MCF 10A (cell line): ENCODE data around the gene SETBP1. TPM values are rescaled to one million over a fixed set of nuclear protein-coding genes. Genes with fewer than 3 reads are reported as not detected.
A peak's percentile ranks its signal among the peaks of the same experiment; 100 is the strongest.

ENCODE experiments used
- BruUV-seq: library from RNA; stranded (reverse); fragments of 400-500 nt; replicated peaks from 2 replicates; lab custom pipeline; 2021; lab: Mats Ljungman, UMichigan
- CTCF ChIA-PET: fragments of 300-600 bp; sonication (Branson Sonifier 250); formaldehyde crosslinking; extraction: SDS; loops from one replicate; lab custom pipeline; 2021; ENCODE audit warnings: antibody characterized with exemption, inconsistent platforms; lab: Yijun Ruan, JAX
- POLR2A ChIA-PET: fragments of 300-600, 350-650 bp; sonication (Branson Sonifier 250); formaldehyde crosslinking; extraction: SDS; loops from one replicate; lab custom pipeline; 2020; ENCODE audit warnings: antibody characterized with exemption, inconsistent platforms; lab: Yijun Ruan, JAX
- DNase-seq: peaks from one replicate; pipeline ENCODE4 v3.0.0-alpha.2; 2018; ENCODE audit not compliant: unreplicated experiment
- H3K27ac Mint-ChIP-seq: one replicate; pipeline ENCODE4 v1.8.0; 2022; ENCODE audit warnings: mild to moderate bottlenecking, low read depth, mixed read lengths; ENCODE audit not compliant: unreplicated experiment
- H3K27me3 Mint-ChIP-seq: one replicate; pipeline ENCODE4 v1.8.0; 2022; ENCODE audit warnings: mixed read lengths; ENCODE audit not compliant: insufficient read depth, unreplicated experiment
- H3K36me3 Mint-ChIP-seq: one replicate; pipeline ENCODE4 v1.8.0; 2022; ENCODE audit warnings: mild to moderate bottlenecking, moderate library complexity, mixed read lengths; ENCODE audit not compliant: insufficient read depth, unreplicated experiment
- H3K4me1 Mint-ChIP-seq: one replicate; pipeline ENCODE4 v1.8.0; 2022; ENCODE audit warnings: mixed read lengths; ENCODE audit not compliant: insufficient read depth, unreplicated experiment
- H3K4me3 Mint-ChIP-seq: one replicate; pipeline ENCODE4 v1.8.0; 2022; ENCODE audit warnings: mild to moderate bottlenecking, moderate library complexity, mixed read lengths; ENCODE audit not compliant: unreplicated experiment
- H3K9me3 Mint-ChIP-seq: one replicate; pipeline ENCODE4 v1.8.0; 2022; ENCODE audit warnings: mixed read lengths; ENCODE audit not compliant: unreplicated experiment
- CTCF ChIP-seq: fragments of 200-600 bp; IDR thresholded peaks from one replicate; pipeline ENCODE4 v1.8.0; 2022; ENCODE audit warnings: antibody characterized with exemption, mild to moderate bottlenecking; ENCODE audit not compliant: unreplicated experiment
- intact Hi-C: fragments of 100-400 bp; cut with micrococcal nuclease; formaldehyde crosslinking; loops from 2 replicates; pipeline ENCODE4 v1.14.1; 2022
- total RNA-seq: library from RNA; stranded (reverse); gene quantifications from 2 replicates; pipeline ENCODE4 v1.2.3, GENCODE V29; 2022

SETBP1 gene
- total RNA-seq, 1 experiment from 2014 or later: 4.8 TPM

- no TSS peak for BruUV-seq
- TF ChIP-seq CTCF: no peak
- Mint-ChIP-seq H3K9me3 (no peaks in the 10 kb centered on the region), H3K27ac (no peak overlapping the region), H3K27me3 (no peaks in the 10 kb centered on the region), H3K36me3 (no peaks in the 10 kb centered on the region), H3K4me1 (no peaks in the 10 kb centered on the region), H3K4me3 (peak overlapping the region; percentile 71)
- intact Hi-C loops: loop anchor here (1.0 to 10.0 kb wide), 9 partner anchors 100 to 1056 kb away; no protein-coding TSS in a partner anchor
- DNase-seq: no peak
- ChIA-PET POLR2A (no interaction called here), CTCF (interaction anchor here (0.6 to 1.4 kb wide), 9 partner anchors 14 to 707 kb away, joined by 3 to 4 read pairs (median 3); no protein-coding TSS in a partner anchor)
Observed at GRCh38 chr18:44678725-44679055, 2.0 kb upstream of the SETBP1 start.

- peak; percentile 78 for DNase-seq
- TF ChIP-seq CTCF: peak; percentile 39
- Mint-ChIP-seq H3K36me3 (no peaks in the 10 kb centered on the region), H3K9me3 (no peaks in the 10 kb centered on the region), H3K4me3 (peak overlapping the region; percentile 71), H3K27ac (peak overlapping the region; percentile 31), H3K27me3 (no peaks in the 10 kb centered on the region), H3K4me1 (no peaks in the 10 kb centered on the region)
- POLR2A ChIA-PET: interaction anchor here (0.5 to 0.6 kb wide), 2 partner anchors 54 to 234 kb away, joined by 3 read pairs; no protein-coding TSS in a partner anchor
- no TSS peak for BruUV-seq
- CTCF ChIA-PET: interaction anchor here (0.6 to 1.4 kb wide), 13 partner anchors 14 to 706 kb away, joined by 3 to 4 read pairs (median 3); no protein-coding TSS in a partner anchor
- intact Hi-C loops: loop anchor here (1.0 to 10.0 kb wide), 9 partner anchors 100 to 1056 kb away; no protein-coding TSS in a partner anchor
Observed at GRCh38 chr18:44679056-44679913, 1.4 kb upstream of the SETBP1 start.

GRCh38 chr18:44679914-44680272 is 795 bp upstream of the SETBP1 start:
- DNase-seq: peak; percentile 46
- no peak for TF ChIP-seq CTCF
- Mint-ChIP-seq H3K27me3 (no peaks in the 10 kb centered on the region), H3K9me3 (no peaks in the 10 kb centered on the region), H3K4me1 (no peaks in the 10 kb centered on the region), H3K4me3 (peak overlapping the region; percentile 71), H3K27ac (peak overlapping the region; percentile 31), H3K36me3 (no peaks in the 10 kb centered on the region)
- intact Hi-C loops: loop anchor here (1.0 to 10.0 kb wide), 10 partner anchors 55 to 1057 kb away; no protein-coding TSS in a partner anchor
- ChIA-PET POLR2A (interaction anchor here (0.5 to 0.6 kb wide), 2 partner anchors 53 to 233 kb away, joined by 3 read pairs; no protein-coding TSS in a partner anchor), CTCF (interaction anchor here (0.6 to 1.4 kb wide), 6 partner anchors 15 to 550 kb away, joined by 3 to 4 read pairs (median 3); no protein-coding TSS in a partner anchor)
- BruUV-seq: no TSS peak
